Measurements from ENCODE around the gene SPART. TPM values are rescaled to one million over a fixed set of nuclear protein-coding genes. Genes with fewer than 3 reads are reported as not detected.

The SPART gene
- total RNA-seq, 4 donors from 2014 or later, result 34.1 to 58.7 (median 48.8) TPM

DNA sequence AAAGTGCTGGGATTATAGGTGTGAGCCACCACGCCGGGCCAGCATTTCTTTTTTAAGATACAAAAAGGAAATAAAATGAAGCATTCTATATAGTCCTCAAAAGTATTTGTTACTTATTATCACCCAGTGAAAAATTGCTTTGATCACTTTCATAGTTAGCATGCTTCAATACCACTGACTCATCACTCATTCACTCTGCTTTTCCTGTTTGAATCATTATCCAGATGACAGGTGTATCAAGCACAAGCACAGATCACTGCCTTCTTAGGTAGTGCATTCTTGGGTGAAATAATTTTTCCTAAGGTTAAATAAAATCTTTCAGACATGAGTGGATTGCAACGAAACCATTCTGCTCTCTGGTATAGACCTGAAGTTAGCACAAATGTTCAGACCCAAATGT is 35.8 kb upstream of the SPART start:
- H3K27ac ChIP-seq, result no peak overlapping the region
- H3K36me3 ChIP-seq, result no peaks in the 10 kb centered on the region
- DNase-seq (no peak), ATAC-seq (no peak)
- intact Hi-C loops (cut with DNase I; ENCODE audit: low total_unique reads), result no loop called here
- H3K27me3 ChIP-seq, result no peaks in the 10 kb centered on the region
- H3K4me1 ChIP-seq, result no peaks in the 10 kb centered on the region
- no peaks in the 10 kb centered on the region for H3K9me3 ChIP-seq
- in situ Hi-C loops (cut with MboI; ENCODE audit: low sequenced_read_pairs in 4 of 4), result loop anchor here in 1 of 4 donors (25.0 kb wide), 1 partner anchor 95 kb away; the partner anchor contains the start of gene CCDC169
- H3K4me3 ChIP-seq, result no peak overlapping the region
- TF ChIP-seq, protein P1, sequence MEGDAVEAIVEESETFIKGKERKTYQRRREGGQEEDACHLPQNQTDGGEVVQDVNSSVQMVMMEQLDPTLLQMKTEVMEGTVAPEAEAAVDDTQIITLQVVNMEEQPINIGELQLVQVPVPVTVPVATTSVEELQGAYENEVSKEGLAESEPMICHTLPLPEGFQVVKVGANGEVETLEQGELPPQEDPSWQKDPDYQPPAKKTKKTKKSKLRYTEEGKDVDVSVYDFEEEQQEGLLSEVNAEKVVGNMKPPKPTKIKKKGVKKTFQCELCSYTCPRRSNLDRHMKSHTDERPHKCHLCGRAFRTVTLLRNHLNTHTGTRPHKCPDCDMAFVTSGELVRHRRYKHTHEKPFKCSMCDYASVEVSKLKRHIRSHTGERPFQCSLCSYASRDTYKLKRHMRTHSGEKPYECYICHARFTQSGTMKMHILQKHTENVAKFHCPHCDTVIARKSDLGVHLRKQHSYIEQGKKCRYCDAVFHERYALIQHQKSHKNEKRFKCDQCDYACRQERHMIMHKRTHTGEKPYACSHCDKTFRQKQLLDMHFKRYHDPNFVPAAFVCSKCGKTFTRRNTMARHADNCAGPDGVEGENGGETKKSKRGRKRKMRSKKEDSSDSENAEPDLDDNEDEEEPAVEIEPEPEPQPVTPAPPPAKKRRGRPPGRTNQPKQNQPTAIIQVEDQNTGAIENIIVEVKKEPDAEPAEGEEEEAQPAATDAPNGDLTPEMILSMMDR (IDR thresholded peaks at IDR 0.05 in 4 of 5, conservative IDR thresholded peaks at IDR 0.05 in 1 of 5), result no peak
- TF ChIP-seq POLR2A (IDR thresholded peaks at IDR 0.05), result no peak

DNA sequence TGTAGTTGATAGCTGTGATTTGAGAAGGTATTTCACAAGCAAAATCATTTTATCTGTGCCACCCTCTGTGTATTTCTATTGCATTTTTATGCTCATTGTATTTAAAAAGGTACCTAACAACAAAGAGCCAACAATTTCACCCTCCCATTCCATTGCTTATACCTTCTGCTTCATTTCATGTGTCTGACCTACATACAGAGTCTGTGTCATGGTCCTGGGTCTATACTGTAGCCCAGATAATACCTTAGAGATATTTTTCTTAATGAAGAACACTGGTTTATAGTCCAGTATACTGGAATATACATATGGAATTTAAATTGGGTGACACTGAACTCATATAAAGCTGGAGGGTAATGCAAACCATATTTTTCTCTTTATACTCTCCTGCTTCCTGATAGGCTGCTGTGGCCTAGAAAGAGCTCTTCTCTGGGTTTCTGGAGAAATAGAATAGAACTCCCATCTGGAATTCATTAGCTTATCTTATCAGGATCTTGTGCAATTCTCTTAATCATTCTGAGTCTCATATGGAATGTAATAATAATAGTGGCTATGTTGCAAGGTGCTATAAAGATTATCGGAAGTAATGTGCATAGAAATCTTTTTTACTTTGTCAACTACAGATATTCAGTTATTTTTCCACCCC is 31.8 kb upstream of the SPART start:
- in situ Hi-C loops (cut with MboI; ENCODE audit: low sequenced_read_pairs in 4 of 4) (loop anchor here in 1 of 4 donors (25.0 kb wide), 1 partner anchor 91 kb away; the partner anchor contains the start of gene CCDC169), intact Hi-C loops (cut with DNase I; ENCODE audit: low total_unique reads) (no loop called here)
- Histone ChIP-seq H3K36me3 (no peaks in the 10 kb centered on the region), H3K4me1 (no peaks in the 10 kb centered on the region), H3K27ac (no peak overlapping the region), H3K9me3 (no peaks in the 10 kb centered on the region), H3K27me3 (no peaks in the 10 kb centered on the region), H3K4me3 (no peak overlapping the region)
- DNase-seq, result no peak
- TF ChIP-seq, protein P1 (IDR thresholded peaks at IDR 0.05 in 4 of 5, conservative IDR thresholded peaks at IDR 0.05 in 1 of 5), result no peak
- TF ChIP-seq POLR2A (IDR thresholded peaks at IDR 0.05), result no peak
- no peak for ATAC-seq

DNA sequence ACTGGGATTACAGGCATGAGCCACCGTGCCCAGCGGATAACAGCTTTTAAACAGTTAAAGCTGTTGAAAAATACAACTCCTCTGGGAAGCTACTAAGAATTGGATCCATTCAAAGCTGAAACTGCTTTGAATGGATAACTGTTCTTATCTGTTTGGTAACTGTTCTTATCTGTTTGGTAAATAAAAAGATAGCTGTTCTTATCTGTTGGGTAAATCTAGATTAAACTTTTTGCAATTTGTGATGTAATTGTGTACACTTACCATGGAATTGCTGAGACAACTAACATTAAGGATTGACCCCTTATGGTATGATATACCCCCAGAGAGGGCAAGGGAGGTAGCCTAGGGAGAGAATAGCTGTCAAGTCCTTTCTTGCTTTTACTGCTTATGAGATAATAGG is 27.9 kb upstream of the SPART start:
- ATAC-seq (no peak), DNase-seq (no peak)
- intact Hi-C loops (cut with DNase I; ENCODE audit: low total_unique reads), result no loop called here
- Histone ChIP-seq H3K36me3 (no peaks in the 10 kb centered on the region), H3K9me3 (no peaks in the 10 kb centered on the region), H3K27me3 (no peaks in the 10 kb centered on the region), H3K4me3 (no peak overlapping the region), H3K4me1 (no peaks in the 10 kb centered on the region), H3K27ac (no peak overlapping the region)
- no peak for TF ChIP-seq POLR2A (IDR thresholded peaks at IDR 0.05)
- TF ChIP-seq, protein P1 (IDR thresholded peaks at IDR 0.05 in 4 of 5, conservative IDR thresholded peaks at IDR 0.05 in 1 of 5), result no peak
- in situ Hi-C loops (cut with MboI; ENCODE audit: low sequenced_read_pairs in 4 of 4), result no loop called here

DNA sequence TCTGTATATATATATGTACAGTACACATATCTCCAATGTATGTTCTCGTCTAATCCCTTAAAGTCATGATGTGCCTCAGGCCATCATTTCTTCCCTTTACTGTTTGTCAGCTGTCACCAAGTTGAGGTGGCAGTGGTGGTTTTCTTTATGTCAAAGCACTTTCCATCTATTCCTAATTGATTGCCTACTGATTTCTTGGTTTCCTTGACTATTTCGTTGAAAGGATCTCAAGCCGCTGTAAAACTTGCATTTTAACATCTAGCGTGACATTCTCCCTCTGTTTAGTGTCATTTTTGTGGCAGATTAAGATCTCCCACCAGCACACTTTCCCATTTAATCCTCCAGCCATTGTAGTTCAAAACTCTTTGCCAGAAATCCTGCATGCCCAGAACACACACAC is 25.0 kb upstream of the SPART start:
- Histone ChIP-seq H3K27ac (no peak overlapping the region), H3K4me3 (no peak overlapping the region), H3K9me3 (no peaks in the 10 kb centered on the region), H3K27me3 (no peaks in the 10 kb centered on the region), H3K4me1 (no peaks in the 10 kb centered on the region), H3K36me3 (no peaks in the 10 kb centered on the region)
- no peak for DNase-seq
- no peak for ATAC-seq
- intact Hi-C loops (cut with DNase I; ENCODE audit: low total_unique reads) (no loop called here), in situ Hi-C loops (cut with MboI; ENCODE audit: low sequenced_read_pairs in 4 of 4) (no loop called here)
- no peak for TF ChIP-seq POLR2A (IDR thresholded peaks at IDR 0.05)
- TF ChIP-seq, protein P1 (IDR thresholded peaks at IDR 0.05 in 4 of 5, conservative IDR thresholded peaks at IDR 0.05 in 1 of 5), result no peak

DNA sequence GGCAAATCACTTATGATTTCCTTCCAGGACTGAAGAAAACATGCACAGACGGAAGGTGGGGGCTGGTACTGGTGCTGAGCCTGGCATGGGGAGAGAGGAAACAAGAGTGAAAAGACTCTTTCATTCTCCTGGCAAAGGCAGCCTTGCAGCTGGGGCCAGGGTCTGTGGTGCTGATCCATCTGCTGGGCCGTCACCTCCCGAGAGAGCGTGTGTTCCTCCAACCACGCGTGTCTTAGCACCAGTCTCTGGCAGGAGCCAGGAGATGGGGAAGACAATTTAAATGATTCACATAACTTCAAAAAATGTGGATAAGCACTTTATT is 23.9 kb upstream of the SPART start:
- Histone ChIP-seq H3K27ac (no peak overlapping the region), H3K27me3 (no peaks in the 10 kb centered on the region), H3K4me1 (no peaks in the 10 kb centered on the region), H3K4me3 (no peak overlapping the region), H3K36me3 (no peaks in the 10 kb centered on the region), H3K9me3 (no peaks in the 10 kb centered on the region)
- no peak for ATAC-seq
- TF ChIP-seq, protein P1 (IDR thresholded peaks at IDR 0.05 in 4 of 5, conservative IDR thresholded peaks at IDR 0.05 in 1 of 5), result no peak
- no peak for TF ChIP-seq POLR2A (IDR thresholded peaks at IDR 0.05)
- in situ Hi-C loops (cut with MboI; ENCODE audit: low sequenced_read_pairs in 4 of 4) (no loop called here), intact Hi-C loops (cut with DNase I; ENCODE audit: low total_unique reads) (no loop called here)
- DNase-seq, result no peak
